MM.1S (cell line): ENCODE data around the gene ANP32B.

Source experiments
- EZH2 ChIP-seq: fragments of 300-600 bp; sonication (generic); optimal IDR thresholded peaks from 2 replicates; pipeline ENCODE3; 2017; ENCODE audit warnings: low read depth, mild to moderate bottlenecking, antibody characterized with exemption, low read length, mixed read lengths
- EZH2phosphoT487 ChIP-seq: fragments of 300-600 bp; sonication (generic); IDR thresholded peaks from 2 replicates; pipeline ENCODE4 v1.6.1; 2018; ENCODE audit warnings: antibody characterized with exemption, low read length
- TF ChIP-seq, protein P1 (sequence below): fragments of 300-600 bp; sonication (generic); IDR thresholded peaks from 2 replicates; pipeline ENCODE4 v1.5.1; 2016; ENCODE audit warnings: antibody characterized with exemption, low read length, mixed read lengths

DNA sequence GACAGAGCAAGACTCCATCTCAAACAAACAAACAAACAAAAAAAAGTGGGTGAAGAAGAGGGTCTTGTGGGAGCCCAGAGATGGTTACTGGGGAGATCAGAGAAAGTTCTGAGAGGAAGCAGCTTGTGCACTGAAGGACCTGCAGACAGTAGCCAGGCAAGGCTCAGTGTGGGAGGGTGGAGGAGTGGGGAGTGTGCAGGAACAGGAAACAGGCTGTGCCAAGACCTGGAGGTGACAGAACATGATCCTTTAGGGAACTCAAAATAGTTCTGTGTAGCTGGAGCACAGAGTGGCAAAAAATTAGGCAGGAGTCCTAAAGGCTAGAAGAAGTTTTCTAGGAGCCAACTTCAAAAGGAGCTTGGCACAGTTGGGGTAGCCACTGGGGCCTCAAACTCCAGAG lies 54.2 kb downstream of the ANP32B start:
- TF ChIP-seq, protein P1, sequence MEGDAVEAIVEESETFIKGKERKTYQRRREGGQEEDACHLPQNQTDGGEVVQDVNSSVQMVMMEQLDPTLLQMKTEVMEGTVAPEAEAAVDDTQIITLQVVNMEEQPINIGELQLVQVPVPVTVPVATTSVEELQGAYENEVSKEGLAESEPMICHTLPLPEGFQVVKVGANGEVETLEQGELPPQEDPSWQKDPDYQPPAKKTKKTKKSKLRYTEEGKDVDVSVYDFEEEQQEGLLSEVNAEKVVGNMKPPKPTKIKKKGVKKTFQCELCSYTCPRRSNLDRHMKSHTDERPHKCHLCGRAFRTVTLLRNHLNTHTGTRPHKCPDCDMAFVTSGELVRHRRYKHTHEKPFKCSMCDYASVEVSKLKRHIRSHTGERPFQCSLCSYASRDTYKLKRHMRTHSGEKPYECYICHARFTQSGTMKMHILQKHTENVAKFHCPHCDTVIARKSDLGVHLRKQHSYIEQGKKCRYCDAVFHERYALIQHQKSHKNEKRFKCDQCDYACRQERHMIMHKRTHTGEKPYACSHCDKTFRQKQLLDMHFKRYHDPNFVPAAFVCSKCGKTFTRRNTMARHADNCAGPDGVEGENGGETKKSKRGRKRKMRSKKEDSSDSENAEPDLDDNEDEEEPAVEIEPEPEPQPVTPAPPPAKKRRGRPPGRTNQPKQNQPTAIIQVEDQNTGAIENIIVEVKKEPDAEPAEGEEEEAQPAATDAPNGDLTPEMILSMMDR = no peak
- TF ChIP-seq EZH2 = no peak
- no peak for TF ChIP-seq EZH2phosphoT487
